T-helper 1 cell treated with Interleukin-12 subunit alpha and Interleukin-12 subunit beta and Interleukin-4 antibody, amounts not matched to agents 30 ng/mL and 1 ng/mL, for 36 hours (primary cell): ENCODE measurements around the gene UCKL1. TPM values are rescaled to one million over a fixed set of nuclear protein-coding genes. Genes with fewer than 3 reads are reported as not detected.
"Not testable (repeated sequence)": the region's sequence is repeated elsewhere in the genome, so short reads cannot be mapped to it uniquely, and the experiment has no call there.

Experiments used
- intact Hi-C: fragments of 100-400 bp; cut with micrococcal nuclease; formaldehyde crosslinking; loops from one replicate; pipeline ENCODE4 v1.15.1; 2024
- total RNA-seq: library from RNA; stranded (reverse); gene quantifications from 2 replicates; pipeline ENCODE4 v1.2.3, GENCODE V29; 2022

Gene UCKL1
- total RNA-seq, 1 donor from 2014 or later = 43.0 TPM

DNA sequence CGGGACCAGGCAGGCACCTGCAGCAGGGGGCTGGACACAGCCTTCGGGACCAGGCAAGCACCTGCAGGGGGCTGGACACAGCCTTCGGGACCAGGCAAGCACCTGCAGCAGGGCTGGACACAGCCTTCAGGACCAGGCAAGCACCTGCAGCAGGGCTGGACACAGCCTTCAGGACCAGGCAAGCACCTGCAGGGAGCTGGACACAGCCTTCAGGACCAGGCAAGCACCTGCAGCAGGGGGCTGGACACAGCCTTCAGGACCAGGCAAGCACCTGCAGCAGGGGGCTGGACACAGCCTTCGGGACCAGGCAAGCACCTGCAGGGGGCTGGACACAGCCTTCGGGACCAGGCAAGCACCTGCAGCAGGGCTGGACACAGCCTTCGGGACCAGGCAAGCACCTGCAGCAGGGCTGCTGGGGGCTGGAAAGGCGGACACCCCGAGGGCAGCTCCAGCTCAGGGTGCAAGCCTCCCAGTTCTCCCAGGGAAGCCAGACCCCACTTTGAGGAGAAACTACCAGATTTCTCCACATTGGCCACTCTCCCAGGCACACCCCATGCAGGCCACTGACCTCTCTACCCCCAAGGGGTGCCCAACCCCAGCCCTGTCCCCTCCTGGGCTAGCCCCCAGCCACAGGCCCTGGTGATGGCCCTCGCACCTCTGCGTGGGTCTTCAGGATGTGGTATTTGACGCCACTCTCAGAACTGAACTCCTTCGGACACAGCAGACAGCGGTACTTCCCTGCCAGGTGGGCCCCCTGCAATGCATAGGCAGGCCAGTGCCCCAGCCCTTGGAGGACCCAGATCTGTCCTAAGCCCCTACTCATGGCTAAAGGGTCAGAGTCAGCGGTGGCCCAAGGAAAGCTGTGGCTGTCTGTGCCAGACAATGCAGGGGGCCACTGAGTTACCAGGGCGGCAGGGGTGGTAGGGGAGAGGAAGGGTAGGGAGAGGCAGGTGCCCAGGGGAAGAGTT, 4.7 kb upstream of the UCKL1 start:
- intact Hi-C loops = not testable (repeated sequence)

DNA sequence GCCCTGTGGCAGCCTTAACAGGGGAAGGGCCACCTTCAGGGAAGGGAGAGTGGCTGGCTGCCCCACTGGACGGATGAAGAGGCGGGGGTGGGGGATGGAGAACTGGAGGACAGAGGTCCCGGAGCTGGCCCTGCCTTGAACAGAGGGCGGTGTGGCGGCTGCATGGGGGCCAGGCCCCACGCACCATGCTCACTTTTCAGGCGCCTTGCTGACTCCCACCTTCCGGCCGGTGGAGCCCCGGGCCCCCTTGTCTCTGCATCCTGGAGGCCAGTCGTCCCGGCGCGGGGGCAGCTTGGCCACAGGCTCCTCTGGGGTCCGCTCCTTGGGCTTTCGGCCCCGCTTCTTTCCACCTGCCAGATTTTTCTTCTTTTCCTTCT, 3.5 kb upstream of the UCKL1 start:
- intact Hi-C loops = loop anchor here (5.0 kb wide), 1 partner anchor 227 kb away; no protein-coding TSS in a partner anchor

DNA sequence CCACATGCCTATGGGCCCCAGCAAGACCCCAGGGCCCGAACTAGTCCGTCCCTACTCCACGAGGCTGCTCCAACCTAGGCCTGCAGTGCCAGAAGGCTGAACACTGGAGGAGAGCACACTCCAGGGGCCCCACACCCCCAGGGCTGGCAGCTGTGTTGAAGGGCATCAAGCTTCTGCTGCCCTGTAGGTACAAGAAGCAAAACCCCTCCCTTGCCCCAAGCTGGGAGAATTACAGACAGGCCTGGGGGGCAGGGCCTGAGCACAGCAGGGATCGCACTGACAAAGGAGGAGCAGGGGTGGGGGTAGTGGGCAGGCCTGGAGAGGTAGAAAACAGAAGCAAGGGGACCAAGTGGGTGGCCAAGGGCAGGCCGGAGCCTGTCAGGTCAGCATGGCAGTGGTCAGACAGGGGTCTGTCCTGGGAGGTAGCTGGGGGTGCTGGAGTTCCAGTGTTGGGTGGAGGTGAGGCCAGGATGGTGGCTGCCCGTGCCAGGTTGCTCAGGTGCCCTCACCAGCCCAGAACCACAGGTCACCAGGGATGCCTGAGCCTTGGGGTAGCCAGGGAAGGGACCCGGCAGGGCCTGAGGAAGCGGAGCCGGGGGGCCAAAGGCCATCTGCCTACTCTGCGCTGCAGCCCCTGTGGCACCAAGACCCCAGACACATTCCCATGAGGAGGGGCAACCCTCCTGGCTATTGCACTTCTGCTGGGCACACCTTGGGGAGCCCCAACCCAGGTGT, 2.9 kb upstream of the UCKL1 start:
- intact Hi-C loops = loop anchor here (5.0 kb wide), 1 partner anchor 227 kb away; no protein-coding TSS in a partner anchor

DNA sequence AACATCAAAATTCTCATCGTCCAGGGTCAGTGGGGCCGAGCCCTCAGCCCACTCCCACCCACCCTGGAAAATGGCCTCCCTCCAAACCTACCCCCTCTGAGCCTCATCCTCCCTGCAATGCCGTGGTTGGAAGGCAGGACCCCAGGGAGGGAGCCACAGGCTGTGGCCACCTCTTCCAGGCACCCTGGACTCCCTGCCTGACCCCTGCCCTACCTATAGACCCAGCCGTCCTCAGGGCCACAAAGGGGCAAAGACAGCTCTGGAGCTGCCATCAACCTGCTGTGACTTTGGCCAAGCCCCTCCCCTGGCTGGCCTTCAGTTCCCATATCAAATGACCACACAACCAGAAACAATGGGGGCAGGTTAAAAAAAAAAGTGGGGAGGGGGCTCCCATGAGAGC, 2.3 kb upstream of the UCKL1 start:
- intact Hi-C loops = loop anchor here (5.0 kb wide), 1 partner anchor 226 kb away; no protein-coding TSS in a partner anchor

DNA sequence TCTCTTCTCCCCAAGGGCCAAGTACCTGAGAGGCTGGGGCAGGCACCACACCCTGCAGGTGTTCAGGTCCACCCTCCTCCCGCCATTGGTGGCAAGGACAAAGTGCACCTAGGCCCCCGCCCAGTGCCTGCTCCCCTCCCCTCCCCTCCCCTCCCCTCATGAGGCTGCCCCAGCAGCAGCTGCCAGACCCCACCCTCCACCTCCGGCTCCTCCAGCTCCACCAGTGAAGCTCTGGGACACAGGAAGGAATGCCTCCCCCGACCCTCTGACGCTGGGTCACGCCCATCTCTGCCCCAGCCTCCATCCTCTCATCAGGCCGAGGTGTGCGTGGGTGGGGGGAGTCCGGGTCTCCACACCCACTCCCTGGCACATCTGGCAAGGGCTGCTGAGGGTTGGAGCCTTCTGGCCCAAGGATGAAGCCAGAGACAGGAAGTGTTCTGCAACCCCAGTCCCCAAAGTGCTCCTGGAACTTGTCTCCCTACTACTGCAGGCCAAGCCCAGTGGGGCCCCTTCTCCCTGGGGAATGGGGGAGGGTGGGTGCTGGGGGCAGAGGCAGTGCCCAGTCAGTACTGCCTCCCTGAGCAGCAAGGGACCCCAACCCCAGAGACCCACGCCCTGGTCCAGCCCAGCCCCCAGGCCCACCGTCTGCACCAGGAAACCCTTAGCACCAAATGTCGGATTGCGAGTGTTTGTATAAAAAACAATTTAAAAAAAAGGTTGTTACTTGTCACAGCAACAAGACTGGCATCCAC, 1.6 kb upstream of the UCKL1 start:
- intact Hi-C loops = loop anchor here (1.0 to 5.0 kb wide), 4 partner anchors 11 to 437 kb away; partner anchors contain the start of genes GMEB2, PPDPF and ZNF512B

DNA sequence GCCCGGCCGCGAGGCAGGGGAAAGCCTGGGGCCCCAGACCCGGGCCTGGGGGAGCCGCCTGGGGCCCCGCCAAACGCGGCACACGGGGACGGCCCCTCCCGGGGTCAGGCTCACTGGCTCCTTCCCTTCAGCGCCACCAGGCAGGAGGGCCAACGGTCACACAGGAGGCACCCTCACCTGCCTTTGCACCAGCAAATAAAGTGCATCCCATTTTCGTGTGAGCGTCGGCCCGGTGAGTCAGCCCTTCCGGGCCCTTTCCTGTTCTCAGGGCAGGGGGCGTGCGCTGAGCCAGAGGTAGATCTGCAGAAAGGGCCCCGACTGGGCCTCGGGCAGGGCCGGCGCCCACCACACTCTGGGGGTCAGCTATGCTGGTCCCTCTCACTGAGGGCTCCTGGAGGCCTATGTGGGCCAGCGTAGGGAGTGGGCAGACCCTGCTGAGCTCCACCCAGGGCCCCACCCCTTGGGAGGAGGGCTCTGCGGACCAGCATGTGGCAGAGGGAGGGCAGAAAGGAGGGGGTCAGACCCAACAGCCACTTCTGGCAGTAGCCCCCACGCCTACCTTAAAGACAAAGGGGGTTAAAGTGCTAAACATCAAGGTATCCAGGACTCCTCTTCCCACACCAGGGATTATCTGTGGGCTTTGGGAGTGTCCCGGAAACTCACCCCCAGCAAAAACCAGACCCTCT, 931 bp upstream of the UCKL1 start:
- intact Hi-C loops = loop anchor here (1.0 to 5.0 kb wide), 4 partner anchors 12 to 436 kb away; partner anchors contain the start of genes GMEB2, PPDPF and ZNF512B

GRCh38 chr20:63956664-63957003, 418 bp upstream of the UCKL1 start:
- intact Hi-C loops = loop anchor here (1.0 to 5.0 kb wide), 12 partner anchors 13 to 436 kb away; partner anchors contain the start of genes ARFRP1, GMEB2, PPDPF and PRPF6

DNA sequence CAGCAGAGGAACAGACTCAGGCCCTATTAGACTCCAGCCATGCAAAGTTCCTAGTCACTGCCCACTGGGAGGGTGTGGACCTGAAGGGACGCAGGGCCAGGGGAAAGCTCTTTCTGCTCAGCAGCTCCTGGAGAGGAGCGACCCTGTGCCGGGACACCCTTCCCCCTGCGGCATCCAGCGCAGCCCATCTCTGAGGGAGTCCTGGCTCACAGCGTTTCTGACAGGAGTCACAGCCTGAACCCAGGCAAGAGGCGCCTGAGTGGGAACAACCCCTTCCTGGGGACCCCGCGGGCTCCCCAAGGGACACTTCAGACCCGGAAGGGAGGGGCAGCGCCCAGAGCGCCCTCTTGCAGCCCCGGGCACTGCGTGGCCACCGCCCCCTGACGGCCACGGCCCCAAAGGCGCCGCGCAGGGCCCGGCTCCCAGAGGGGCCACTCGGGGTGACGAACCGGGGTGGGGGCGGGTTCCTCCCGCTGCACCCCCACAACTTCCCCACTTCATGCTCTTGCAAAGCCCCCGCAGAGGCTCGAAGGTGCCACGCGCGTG, 862 bp downstream of the UCKL1 start:
- intact Hi-C loops = loop anchor here (1.0 to 5.0 kb wide), 3 partner anchors 46 to 417 kb away; no protein-coding TSS in a partner anchor

- intact Hi-C loops = no loop called here
Observed at GRCh38 chr20:63953764-63954429, 2.3 kb downstream of the UCKL1 start.

- intact Hi-C loops = no loop called here
Observed at GRCh38 chr20:63952769-63953168, 3.4 kb downstream of the UCKL1 start.

DNA sequence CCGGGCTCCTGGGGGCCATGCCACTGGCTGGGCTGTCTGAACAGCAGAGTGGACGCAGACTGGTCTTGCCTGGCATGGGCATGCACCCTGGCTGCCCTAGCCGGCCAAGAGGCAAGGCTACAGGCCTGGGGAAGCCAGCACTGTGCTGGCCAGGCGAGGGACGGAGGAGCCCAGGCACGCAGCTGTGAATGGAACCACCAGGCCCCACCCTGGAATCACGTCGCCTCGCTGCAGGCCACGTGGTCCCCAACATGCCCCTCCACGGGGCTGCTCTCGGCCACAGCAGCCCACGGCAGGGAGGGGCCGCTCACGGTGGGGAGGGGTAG, 4.0 kb downstream of the UCKL1 start:
- intact Hi-C loops = no loop called here

GRCh38 chr20:63951398-63952209, 4.6 kb downstream of the UCKL1 start:
- intact Hi-C loops = no loop called here

DNA sequence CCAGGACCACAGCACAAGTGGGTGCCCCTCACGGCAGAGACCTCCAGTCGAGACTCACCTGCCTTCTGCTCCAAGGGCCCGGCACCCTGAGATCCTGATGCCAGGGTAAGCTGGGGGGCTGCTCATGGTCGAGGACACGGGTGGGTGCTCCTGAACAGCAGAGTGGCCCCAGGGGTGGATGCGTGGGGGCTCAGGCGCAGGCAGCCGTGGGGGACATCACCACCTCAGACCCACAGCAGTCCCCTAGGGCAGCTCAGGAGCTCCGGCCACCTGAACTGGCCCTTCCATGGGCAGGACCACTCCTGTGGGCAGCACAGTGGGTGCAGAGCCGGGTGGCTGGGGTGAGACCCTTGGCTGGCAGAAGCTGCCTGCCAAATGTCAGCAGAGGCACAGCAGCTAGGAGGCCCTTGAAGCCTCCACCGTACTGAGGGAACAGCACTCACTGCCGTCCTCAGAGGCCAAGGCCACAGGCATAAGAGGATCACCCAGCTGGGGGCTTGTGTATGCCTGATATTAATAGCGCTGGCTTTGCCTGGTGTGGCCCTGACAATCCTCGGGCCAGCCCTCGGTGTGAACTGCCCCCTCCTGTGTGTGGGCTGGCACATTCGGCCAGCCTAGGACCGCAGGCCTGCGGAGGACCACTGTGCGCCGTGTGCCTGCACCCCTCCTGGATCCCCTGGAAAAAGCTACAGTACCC, 5.4 kb downstream of the UCKL1 start:
- intact Hi-C loops = no loop called here

- intact Hi-C loops = no loop called here
Observed at GRCh38 chr20:63947638-63948456, 8.4 kb downstream of the UCKL1 start.

DNA sequence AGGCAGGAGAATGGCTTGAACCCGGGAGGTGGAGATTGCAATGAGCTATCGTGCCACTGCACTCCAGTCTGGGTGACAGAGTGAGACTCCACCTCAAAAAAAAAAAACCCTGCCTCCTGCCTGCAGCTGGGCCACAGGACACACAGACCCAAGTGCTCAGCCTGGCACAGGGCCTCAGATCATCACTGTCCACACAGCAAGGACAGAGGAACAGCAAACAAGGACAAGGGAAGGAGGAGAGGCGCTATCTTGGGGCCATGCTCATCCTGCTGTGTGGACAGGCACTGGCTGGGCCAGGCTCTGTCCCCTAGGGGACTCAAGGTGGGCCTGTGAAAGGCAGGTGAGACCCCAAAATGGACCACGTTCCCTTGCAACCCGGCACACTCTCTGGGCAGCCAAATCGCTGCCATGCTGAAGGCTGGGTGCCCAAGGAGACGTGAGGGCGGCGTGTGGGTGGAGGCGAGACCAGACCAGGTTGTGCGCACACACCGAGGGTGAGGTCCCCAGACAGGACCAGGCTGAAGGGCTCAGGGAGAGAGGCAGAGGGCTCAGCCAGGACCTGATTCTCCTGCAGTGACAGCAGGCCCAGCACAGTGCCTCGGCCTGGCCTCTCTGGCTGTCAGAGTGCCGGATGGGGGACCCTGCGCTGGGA, 9.1 kb downstream of the UCKL1 start:
- intact Hi-C loops = no loop called here

- intact Hi-C loops = no loop called here
Observed at GRCh38 chr20:63945921-63946920, 10.0 kb downstream of the UCKL1 start.
